AG04450 (cell line): ENCODE results near the gene PLXNA4. TPM values are rescaled to one million over a fixed set of nuclear protein-coding genes. Genes with fewer than 3 reads are reported as not detected.
"Not testable (repeated sequence)": the region's sequence is repeated elsewhere in the genome, so short reads cannot be mapped to it uniquely, and the experiment has no call there.

Experiments
- CTCF ChIA-PET: fragments of 300-600, 350-600 bp; formaldehyde crosslinking; extraction: SDS; loops from one replicate; lab custom pipeline; 2022; ENCODE audit warnings: antibody characterized with exemption, inconsistent platforms; lab: Charles Lee
- POLR2A ChIA-PET: fragments of 350-600 bp; formaldehyde crosslinking; extraction: SDS; loops from one replicate; lab custom pipeline; 2021; ENCODE audit warnings: antibody characterized with exemption, inconsistent platforms; lab: Yijun Ruan, JAX
- DNase-seq: peaks from one replicate; pipeline ENCODE4 v3.0.0-alpha.2; 2011; ENCODE audit warnings: low read depth, low spot score
- H3K27ac ChIP-seq: one replicate; pipeline ENCODE4 v1.5.1; 2012; ENCODE audit warnings: low read depth, low read length, control low read depth
- H3K27me3 ChIP-seq: one replicate; pipeline ENCODE4 v1.6.0; 2012; ENCODE audit warnings: low read length; ENCODE audit not compliant: control insufficient read depth, insufficient read depth
- H3K4me3 ChIP-seq: 2 replicates; pipeline ENCODE4 v1.5.1; 2011; ENCODE audit warnings: mild to moderate bottlenecking, low read depth, low read length, control low read depth
- H3K9me3 ChIP-seq: 2 replicates; pipeline ENCODE4 v1.5.1; 2012; ENCODE audit warnings: low read length; ENCODE audit not compliant: control insufficient read depth, insufficient read depth
- CTCF ChIP-seq: IDR thresholded peaks from 2 replicates; pipeline ENCODE4 v1.5.1; 2011; ENCODE audit warnings: low read depth, low read length, control low read depth, inconsistent platforms
- polyA plus RNA-seq: library from polyadenylated mRNA; depleted of rRNA; stranded (reverse); fragments of >200 nt; gene quantifications from 2 replicates; pipeline ENCODE4 v1.2.3, GENCODE V29; 2011

Gene PLXNA4
- polyA plus RNA-seq, 1 experiment, result 0.05 TPM

- POLR2A ChIA-PET, result interaction anchor here (0.7 kb wide), 1 partner anchor 356 kb away, joined by 4 read pairs; no protein-coding TSS in a partner anchor
- CTCF ChIA-PET, result interaction anchor here (0.5 to 0.7 kb wide), 2 partner anchors 44 to 127 kb away, joined by 5 to 7 read pairs; no protein-coding TSS in a partner anchor
These were observed 182.4 kb downstream of the PLXNA4 start for GRCh38 chr7:132393789-132394261.

GRCh38 chr7:132392713-132393112 is 183.6 kb downstream of the PLXNA4 start:
- no peak for DNase-seq
- no peak overlapping the region for H3K4me3 ChIP-seq
- TF ChIP-seq CTCF, result no peak
- no peak overlapping the region for H3K27ac ChIP-seq
- POLR2A ChIA-PET, result no interaction called here
- no peaks in the 10 kb centered on the region for H3K9me3 ChIP-seq
- CTCF ChIA-PET, result no interaction called here
- no peaks in the 10 kb centered on the region for H3K27me3 ChIP-seq

More at GRCh38 chr7:132393789-132394261, 182.4 kb downstream of the PLXNA4 start:
- TF ChIP-seq CTCF, result no peak
- Histone ChIP-seq H3K27me3 (no peaks in the 10 kb centered on the region), H3K9me3 (no peaks in the 10 kb centered on the region), H3K4me3 (no peak overlapping the region), H3K27ac (no peak overlapping the region)
- DNase-seq, result no peak

- CTCF ChIA-PET, result no interaction called here
- POLR2A ChIA-PET, result no interaction called here
- no peaks in the 10 kb centered on the region for H3K27me3 ChIP-seq
- H3K4me3 ChIP-seq, result no peak overlapping the region
- peak; percentile 6 for DNase-seq
- H3K27ac ChIP-seq, result no peak overlapping the region
- H3K9me3 ChIP-seq, result no peaks in the 10 kb centered on the region
- TF ChIP-seq CTCF, result no peak
These were observed 185.6 kb downstream of the PLXNA4 start for GRCh38 chr7:132390705-132391104.

- H3K4me3 ChIP-seq, H3K27ac ChIP-seq, CTCF ChIA-PET, POLR2A ChIA-PET, DNase-seq, H3K9me3 ChIP-seq, H3K27me3 ChIP-seq: not testable (repeated sequence)
These were observed 186.2 kb downstream of the PLXNA4 start for GRCh38 chr7:132390049-132390448.

GRCh38 chr7:132388688-132389087 is 187.6 kb downstream of the PLXNA4 start:
- no peak for TF ChIP-seq CTCF
- H3K27me3 ChIP-seq, result no peaks in the 10 kb centered on the region
- ChIA-PET POLR2A (no interaction called here), CTCF (no interaction called here)
- H3K9me3 ChIP-seq, result no peaks in the 10 kb centered on the region
- DNase-seq, result no peak
- no peak overlapping the region for H3K4me3 ChIP-seq
- no peak overlapping the region for H3K27ac ChIP-seq
